Measurements from ENCODE around the gene MYLK4. TPM values are rescaled to one million over a fixed set of nuclear protein-coding genes. Genes with fewer than 3 reads are reported as not detected.

The MYLK4 gene
- total RNA-seq: 1 to 10 TPM; 1.3 to 1.9 (median 1.4) TPM

- Histone ChIP-seq H3K36me3 (no peaks in the 10 kb centered on the region), H3K27ac (no peak within 1 kb of the TSS), H3K9me3 (no peaks in the 10 kb centered on the region), H3K27me3 (no peaks in the 10 kb centered on the region), H3K4me1 (no peaks in the 10 kb centered on the region), H3K4me3 (peak within 1 kb of the TSS in 1 of 3 donors; percentile 33)
- TF ChIP-seq POLR2A (IDR thresholded peaks at IDR 0.05) (no peak), POLR2AphosphoS5 (IDR thresholded peaks at IDR 0.05) (no peak)
- TF ChIP-seq, protein P1, sequence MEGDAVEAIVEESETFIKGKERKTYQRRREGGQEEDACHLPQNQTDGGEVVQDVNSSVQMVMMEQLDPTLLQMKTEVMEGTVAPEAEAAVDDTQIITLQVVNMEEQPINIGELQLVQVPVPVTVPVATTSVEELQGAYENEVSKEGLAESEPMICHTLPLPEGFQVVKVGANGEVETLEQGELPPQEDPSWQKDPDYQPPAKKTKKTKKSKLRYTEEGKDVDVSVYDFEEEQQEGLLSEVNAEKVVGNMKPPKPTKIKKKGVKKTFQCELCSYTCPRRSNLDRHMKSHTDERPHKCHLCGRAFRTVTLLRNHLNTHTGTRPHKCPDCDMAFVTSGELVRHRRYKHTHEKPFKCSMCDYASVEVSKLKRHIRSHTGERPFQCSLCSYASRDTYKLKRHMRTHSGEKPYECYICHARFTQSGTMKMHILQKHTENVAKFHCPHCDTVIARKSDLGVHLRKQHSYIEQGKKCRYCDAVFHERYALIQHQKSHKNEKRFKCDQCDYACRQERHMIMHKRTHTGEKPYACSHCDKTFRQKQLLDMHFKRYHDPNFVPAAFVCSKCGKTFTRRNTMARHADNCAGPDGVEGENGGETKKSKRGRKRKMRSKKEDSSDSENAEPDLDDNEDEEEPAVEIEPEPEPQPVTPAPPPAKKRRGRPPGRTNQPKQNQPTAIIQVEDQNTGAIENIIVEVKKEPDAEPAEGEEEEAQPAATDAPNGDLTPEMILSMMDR (IDR thresholded peaks at IDR 0.05): no peak
- DNase-seq (ENCODE audit: low spot score in 2 of 2): no peak
- intact Hi-C loops (cut with DNase I; ENCODE audit: low total_unique reads): no loop called here
These were observed at the start of gene MYLK4 for GRCh38 chr6:2750832-2751231. TSS of gene MYLK4 (minus strand) at chr6:2750922. CDS start at chr6:2749294, 1,628 bp downstream.

DNA sequence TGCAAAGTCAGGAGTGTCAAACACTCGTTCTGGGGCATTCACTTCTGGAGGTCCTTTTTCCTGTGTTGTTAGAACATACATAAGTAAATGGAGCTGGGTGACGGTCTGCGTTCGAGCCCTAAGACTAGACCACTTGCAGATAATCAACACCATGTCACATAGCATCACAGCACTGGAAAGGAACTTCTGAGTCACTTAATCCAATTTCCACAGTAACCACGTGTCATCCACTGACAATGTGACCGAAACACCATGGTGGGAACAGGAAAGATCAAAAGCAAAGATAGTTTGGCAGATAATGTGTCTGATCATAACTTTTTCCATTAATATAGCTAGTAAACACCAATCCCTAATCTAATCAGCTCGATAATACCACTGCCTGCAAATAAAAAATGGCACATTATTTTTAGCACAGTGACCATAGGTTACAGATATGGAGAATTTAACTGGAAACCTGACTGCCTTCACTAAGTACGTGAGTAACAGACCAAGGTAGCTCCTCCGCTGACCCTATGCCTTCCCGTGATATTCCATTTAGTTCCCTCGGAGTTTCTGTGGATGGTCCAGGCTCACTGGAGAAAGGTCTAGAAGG, 49.3 kb upstream of the MYLK4 start:
- H3K36me3 ChIP-seq: no peaks in the 10 kb centered on the region
- no peak overlapping the region for H3K4me3 ChIP-seq
- TF ChIP-seq, protein P1 (IDR thresholded peaks at IDR 0.05): no peak
- TF ChIP-seq POLR2AphosphoS5 (IDR thresholded peaks at IDR 0.05) (no peak), POLR2A (IDR thresholded peaks at IDR 0.05) (no peak)
- no peaks in the 10 kb centered on the region for H3K27me3 ChIP-seq
- H3K4me1 ChIP-seq: no peaks in the 10 kb centered on the region
- H3K27ac ChIP-seq: no peak overlapping the region
- intact Hi-C loops (cut with DNase I; ENCODE audit: low total_unique reads): no loop called here
- H3K9me3 ChIP-seq: no peaks in the 10 kb centered on the region
- no peak for DNase-seq (ENCODE audit: low spot score in 2 of 2)

DNA sequence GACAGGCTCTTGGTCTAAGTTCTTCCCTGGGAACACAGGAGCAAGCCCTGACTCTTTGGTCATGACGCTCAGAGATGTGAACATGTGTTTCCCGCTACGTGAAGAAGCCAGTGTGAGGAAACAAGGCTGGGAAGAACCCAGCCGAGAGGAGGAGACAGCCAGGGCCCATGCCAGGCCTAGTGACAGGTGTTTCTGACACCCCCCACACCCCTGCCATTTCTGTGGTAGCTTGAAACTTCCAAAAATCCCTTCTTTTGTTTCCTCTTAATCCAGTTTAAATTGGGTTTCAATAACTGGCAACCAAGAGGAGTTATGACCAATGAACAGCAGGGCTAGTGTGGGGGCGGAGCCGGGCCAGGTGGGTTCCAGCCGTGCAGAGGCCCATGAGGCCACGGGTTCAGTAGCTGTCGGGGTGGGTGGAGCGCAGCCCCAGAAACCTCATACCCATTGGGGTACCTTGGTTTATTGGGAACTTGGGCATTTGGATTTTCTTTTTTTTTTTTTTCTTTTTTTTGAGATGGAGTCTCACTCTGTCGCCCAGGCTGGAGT, 47.9 kb upstream of the MYLK4 start:
- H3K4me1 ChIP-seq: no peaks in the 10 kb centered on the region
- no peak overlapping the region for H3K27ac ChIP-seq
- DNase-seq (ENCODE audit: low spot score in 2 of 2): no peak
- H3K4me3 ChIP-seq: no peak overlapping the region
- intact Hi-C loops (cut with DNase I; ENCODE audit: low total_unique reads): no loop called here
- no peaks in the 10 kb centered on the region for H3K27me3 ChIP-seq
- no peaks in the 10 kb centered on the region for H3K9me3 ChIP-seq
- TF ChIP-seq POLR2AphosphoS5 (IDR thresholded peaks at IDR 0.05) (no peak), POLR2A (IDR thresholded peaks at IDR 0.05) (no peak)
- TF ChIP-seq, protein P1 (IDR thresholded peaks at IDR 0.05): no peak
- no peaks in the 10 kb centered on the region for H3K36me3 ChIP-seq

GRCh38 chr6:2797564-2798031, 46.9 kb upstream of the MYLK4 start:
- H3K36me3 ChIP-seq: no peaks in the 10 kb centered on the region
- H3K4me3 ChIP-seq: no peak overlapping the region
- H3K27me3 ChIP-seq: no peaks in the 10 kb centered on the region
- TF ChIP-seq, protein P1 (IDR thresholded peaks at IDR 0.05): no peak
- TF ChIP-seq POLR2A (IDR thresholded peaks at IDR 0.05): no peak
- no peak for TF ChIP-seq POLR2AphosphoS5 (IDR thresholded peaks at IDR 0.05)
- H3K27ac ChIP-seq: no peak overlapping the region
- no peaks in the 10 kb centered on the region for H3K9me3 ChIP-seq
- DNase-seq (ENCODE audit: low spot score in 2 of 2): no peak
- H3K4me1 ChIP-seq: no peaks in the 10 kb centered on the region
- intact Hi-C loops (cut with DNase I; ENCODE audit: low total_unique reads): no loop called here

DNA sequence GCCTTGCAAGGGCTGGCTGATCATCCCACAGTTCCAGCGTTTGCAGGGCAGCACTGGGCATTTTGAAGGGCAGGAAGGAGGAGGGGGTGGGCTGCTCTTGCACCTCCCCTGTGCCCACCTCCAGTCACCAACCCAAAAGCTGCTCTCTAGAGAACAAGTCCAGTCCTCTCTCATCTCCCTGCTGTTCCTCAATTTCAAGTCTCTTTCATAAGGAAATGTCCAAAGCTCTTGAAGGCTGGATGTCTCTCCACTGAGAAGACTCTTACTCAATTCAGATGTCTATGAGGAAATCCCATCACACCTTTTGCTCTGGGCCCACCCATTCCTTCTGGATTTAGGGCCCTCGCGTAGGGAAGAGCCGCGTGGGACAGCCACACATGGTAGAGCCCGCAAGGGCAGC, 46.1 kb upstream of the MYLK4 start:
- Histone ChIP-seq H3K27ac (no peak overlapping the region), H3K27me3 (no peaks in the 10 kb centered on the region), H3K9me3 (no peaks in the 10 kb centered on the region), H3K36me3 (no peaks in the 10 kb centered on the region), H3K4me1 (no peaks in the 10 kb centered on the region), H3K4me3 (no peak overlapping the region)
- no peak for TF ChIP-seq POLR2AphosphoS5 (IDR thresholded peaks at IDR 0.05)
- TF ChIP-seq POLR2A (IDR thresholded peaks at IDR 0.05): no peak
- TF ChIP-seq, protein P1 (IDR thresholded peaks at IDR 0.05): no peak
- intact Hi-C loops (cut with DNase I; ENCODE audit: low total_unique reads): no loop called here
- DNase-seq (ENCODE audit: low spot score in 2 of 2): no peak

Measured in breast epithelium (tissue), 4 donors.